HEK293 (cell line): ENCODE data around the gene TMEM11.

Experiments used
- ELK4 ChIP-seq: IDR thresholded peaks from 2 replicates; pipeline ENCODE4 v1.6.1; 2011; ENCODE audit warnings: mild to moderate bottlenecking, low read depth, low read length, borderline replicate concordance
- GFI1B ChIP-seq: fragments of 450-650 bp; formaldehyde crosslinking; IDR thresholded peaks from 2 replicates; pipeline ENCODE4 v1.5.1; 2016; ENCODE audit warnings: missing biosample characterization, missing genetic modification characterization
- KLF16 ChIP-seq: fragments of 450-650 bp; formaldehyde crosslinking; IDR thresholded peaks from 2 replicates; pipeline ENCODE4 v1.5.1; 2017; ENCODE audit warnings: missing biosample characterization, missing genetic modification characterization
- KLF8 ChIP-seq: fragments of 450-650 bp; formaldehyde crosslinking; IDR thresholded peaks from 2 replicates; pipeline ENCODE4 v1.5.1; 2016; ENCODE audit warnings: missing biosample characterization, missing genetic modification characterization
- OSR2 ChIP-seq: fragments of 450-650 bp; formaldehyde crosslinking; IDR thresholded peaks from 2 replicates; pipeline ENCODE4 v1.5.1; 2016; ENCODE audit warnings: missing biosample characterization, missing genetic modification characterization
- SALL2 ChIP-seq: fragments of 450-650 bp; formaldehyde crosslinking; IDR thresholded peaks from 2 replicates; pipeline ENCODE4 v1.5.0; 2017; ENCODE audit warnings: missing biosample characterization, mild to moderate bottlenecking, missing genetic modification characterization, borderline replicate concordance
- SETDB1 ChIP-seq: IDR thresholded peaks from one replicate; pipeline ENCODE4 v1.6.1; 2017; ENCODE audit warnings: mild to moderate bottlenecking, low read length, moderate library complexity, mixed read lengths; ENCODE audit not compliant: insufficient read length
- SP2 ChIP-seq: fragments of 450-650 bp; formaldehyde crosslinking; IDR thresholded peaks from 2 replicates; pipeline ENCODE4 v1.5.1; 2016; ENCODE audit warnings: missing biosample characterization, missing genetic modification characterization
- ZBTB49 ChIP-seq: fragments of 450-650 bp; formaldehyde crosslinking; IDR thresholded peaks from 2 replicates; pipeline ENCODE4 v1.5.1; 2016; ENCODE audit warnings: missing biosample characterization, missing genetic modification characterization, low read depth
- ZEB2 ChIP-seq: fragments of 450-650 bp; formaldehyde crosslinking; IDR thresholded peaks from 2 replicates; pipeline ENCODE4 v1.5.1; 2016; ENCODE audit warnings: missing biosample characterization, missing genetic modification characterization
- ZNF146 ChIP-seq: fragments of 450-650 bp; formaldehyde crosslinking; IDR thresholded peaks from 2 replicates; pipeline ENCODE4 v1.5.1; 2016; ENCODE audit warnings: missing biosample characterization, missing genetic modification characterization
- ZNF223 ChIP-seq: fragments of 450-650 bp; formaldehyde crosslinking; IDR thresholded peaks from 2 replicates; pipeline ENCODE4 v1.5.1; 2016; ENCODE audit warnings: missing biosample characterization, missing genetic modification characterization
- ZNF404 ChIP-seq: fragments of 450-650 bp; formaldehyde crosslinking; IDR thresholded peaks from 2 replicates; pipeline ENCODE4 v1.5.1; 2017; ENCODE audit warnings: missing biosample characterization, missing genetic modification characterization
- ZNF426 ChIP-seq: fragments of 450-650 bp; formaldehyde crosslinking; IDR thresholded peaks from 2 replicates; pipeline ENCODE4 v1.5.1; 2017; ENCODE audit warnings: missing biosample characterization, missing genetic modification characterization, mild to moderate bottlenecking, inconsistent platforms, moderate library complexity
- ZNF548 ChIP-seq: fragments of 450-650 bp; formaldehyde crosslinking; IDR thresholded peaks from 2 replicates; pipeline ENCODE4 v1.5.1; 2016; ENCODE audit warnings: missing biosample characterization, missing genetic modification characterization
- ZNF549 ChIP-seq: fragments of 450-650 bp; IDR thresholded peaks from 2 replicates; pipeline ENCODE4 v1.5.1; 2018; ENCODE audit warnings: missing biosample characterization, missing genetic modification characterization, mild to moderate bottlenecking, inconsistent platforms, moderate library complexity
- ZNF571 ChIP-seq: fragments of 450-650 bp; formaldehyde crosslinking; IDR thresholded peaks from 2 replicates; pipeline ENCODE4 v1.5.0; 2017; ENCODE audit warnings: missing biosample characterization, missing genetic modification characterization
- ZNF639 ChIP-seq: fragments of 450-650 bp; formaldehyde crosslinking; IDR thresholded peaks from 2 replicates; pipeline ENCODE4 v1.5.1; 2016; ENCODE audit warnings: missing biosample characterization, missing genetic modification characterization
- ZNF777 ChIP-seq: fragments of 450-650 bp; formaldehyde crosslinking; IDR thresholded peaks from 2 replicates; pipeline ENCODE4 v1.5.1; 2017; ENCODE audit warnings: missing biosample characterization, missing genetic modification characterization, borderline replicate concordance
- ZNF785 ChIP-seq: fragments of 450-650 bp; formaldehyde crosslinking; IDR thresholded peaks from 2 replicates; pipeline ENCODE4 v1.5.1; 2016; ENCODE audit warnings: missing biosample characterization, missing genetic modification characterization
- ZSCAN18 ChIP-seq: fragments of 450-650 bp; formaldehyde crosslinking; IDR thresholded peaks from 2 replicates; pipeline ENCODE4 v1.5.1; 2016; ENCODE audit warnings: missing biosample characterization, missing genetic modification characterization
- TF ChIP-seq, protein P1 (sequence below): fragments of 450-650 bp; formaldehyde crosslinking; IDR thresholded peaks from 2 replicates; pipeline ENCODE4 v1.5.1; 2016; ENCODE audit warnings: missing biosample characterization, missing genetic modification characterization
- TF ChIP-seq, protein P2 (sequence below): fragments of 450-650 bp; formaldehyde crosslinking; IDR thresholded peaks from 2 replicates; pipeline ENCODE4 v1.5.0; 2017; ENCODE audit warnings: missing biosample characterization, missing genetic modification characterization, borderline replicate concordance
- TF ChIP-seq, protein P3 (sequence below): fragments of 450-650 bp; formaldehyde crosslinking; optimal IDR thresholded peaks from 2 replicates; pipeline ENCODE3; 2016; ENCODE audit warnings: missing biosample characterization, mild to moderate bottlenecking, missing genetic modification characterization
- TF ChIP-seq, protein P4 (sequence below): fragments of 450-650 bp; formaldehyde crosslinking; IDR thresholded peaks from 2 replicates; pipeline ENCODE4 v1.5.1; 2016; ENCODE audit warnings: missing biosample characterization, missing genetic modification characterization

Gene TMEM11

GRCh38 chr17:21214015-21214776 lies at the start of gene TMEM11 (continued):
- TF ChIP-seq, protein P1, sequence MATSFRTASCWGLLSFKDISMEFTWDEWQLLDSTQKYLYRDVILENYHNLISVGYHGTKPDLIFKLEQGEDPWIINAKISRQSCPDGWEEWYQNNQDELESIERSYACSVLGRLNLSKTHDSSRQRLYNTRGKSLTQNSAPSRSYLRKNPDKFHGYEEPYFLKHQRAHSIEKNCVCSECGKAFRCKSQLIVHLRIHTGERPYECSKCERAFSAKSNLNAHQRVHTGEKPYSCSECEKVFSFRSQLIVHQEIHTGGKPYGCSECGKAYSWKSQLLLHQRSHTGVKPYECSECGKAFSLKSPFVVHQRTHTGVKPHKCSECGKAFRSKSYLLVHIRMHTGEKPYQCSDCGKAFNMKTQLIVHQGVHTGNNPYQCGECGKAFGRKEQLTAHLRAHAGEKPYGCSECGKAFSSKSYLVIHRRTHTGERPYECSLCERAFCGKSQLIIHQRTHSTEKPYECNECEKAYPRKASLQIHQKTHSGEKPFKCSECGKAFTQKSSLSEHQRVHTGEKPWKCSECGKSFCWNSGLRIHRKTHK (tag by site-specific recombination) = no peak
- TF ChIP-seq ZBTB49 (no peak), ZNF146 (no peak), KLF8 (tag by site-specific recombination) (peak; percentile 93), ZNF639 (peak; percentile 41; the same call in 1 of the 2 replicates), ZNF571 (tag by site-specific recombination) (no peak), ZNF785 (tag by site-specific recombination) (no peak), SALL2 (tag by site-specific recombination) (no peak), ZSCAN18 (tag by site-specific recombination) (no peak), OSR2 (tag by site-specific recombination) (0 out of 2 replicates have a peak, but pooled peaks have one; percentile 42), ZNF404 (tag by site-specific recombination) (no peak), ZNF777 (tag by site-specific recombination) (no peak), ZNF223 (no peak), ZNF549 (tag by site-specific recombination) (no peak), ELK4 (no peak), SETDB1 (no peak), ZNF426 (tag by site-specific recombination) (no peak), GFI1B (tag by site-specific recombination) (no peak), KLF16 (tag by site-specific recombination) (peak; percentile 88; the same call in 1 of the 2 replicates), ZEB2 (tag by site-specific recombination) (no peak), ZNF548 (tag by site-specific recombination) (no peak), SP2 (tag by site-specific recombination) (peak; percentile 88)
- TF ChIP-seq, protein P2, sequence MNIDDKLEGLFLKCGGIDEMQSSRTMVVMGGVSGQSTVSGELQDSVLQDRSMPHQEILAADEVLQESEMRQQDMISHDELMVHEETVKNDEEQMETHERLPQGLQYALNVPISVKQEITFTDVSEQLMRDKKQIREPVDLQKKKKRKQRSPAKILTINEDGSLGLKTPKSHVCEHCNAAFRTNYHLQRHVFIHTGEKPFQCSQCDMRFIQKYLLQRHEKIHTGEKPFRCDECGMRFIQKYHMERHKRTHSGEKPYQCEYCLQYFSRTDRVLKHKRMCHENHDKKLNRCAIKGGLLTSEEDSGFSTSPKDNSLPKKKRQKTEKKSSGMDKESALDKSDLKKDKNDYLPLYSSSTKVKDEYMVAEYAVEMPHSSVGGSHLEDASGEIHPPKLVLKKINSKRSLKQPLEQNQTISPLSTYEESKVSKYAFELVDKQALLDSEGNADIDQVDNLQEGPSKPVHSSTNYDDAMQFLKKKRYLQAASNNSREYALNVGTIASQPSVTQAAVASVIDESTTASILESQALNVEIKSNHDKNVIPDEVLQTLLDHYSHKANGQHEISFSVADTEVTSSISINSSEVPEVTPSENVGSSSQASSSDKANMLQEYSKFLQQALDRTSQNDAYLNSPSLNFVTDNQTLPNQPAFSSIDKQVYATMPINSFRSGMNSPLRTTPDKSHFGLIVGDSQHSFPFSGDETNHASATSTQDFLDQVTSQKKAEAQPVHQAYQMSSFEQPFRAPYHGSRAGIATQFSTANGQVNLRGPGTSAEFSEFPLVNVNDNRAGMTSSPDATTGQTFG (tag by site-specific recombination) = no peak
- TF ChIP-seq, protein P3, sequence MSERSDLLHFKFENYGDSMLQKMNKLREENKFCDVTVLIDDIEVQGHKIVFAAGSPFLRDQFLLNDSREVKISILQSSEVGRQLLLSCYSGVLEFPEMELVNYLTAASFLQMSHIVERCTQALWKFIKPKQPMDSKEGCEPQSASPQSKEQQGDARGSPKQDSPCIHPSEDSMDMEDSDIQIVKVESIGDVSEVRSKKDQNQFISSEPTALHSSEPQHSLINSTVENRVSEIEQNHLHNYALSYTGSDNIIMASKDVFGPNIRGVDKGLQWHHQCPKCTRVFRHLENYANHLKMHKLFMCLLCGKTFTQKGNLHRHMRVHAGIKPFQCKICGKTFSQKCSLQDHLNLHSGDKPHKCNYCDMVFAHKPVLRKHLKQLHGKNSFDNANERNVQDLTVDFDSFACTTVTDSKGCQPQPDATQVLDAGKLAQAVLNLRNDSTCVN (tag by site-specific recombination) = peak; percentile 88
- TF ChIP-seq, protein P4, sequence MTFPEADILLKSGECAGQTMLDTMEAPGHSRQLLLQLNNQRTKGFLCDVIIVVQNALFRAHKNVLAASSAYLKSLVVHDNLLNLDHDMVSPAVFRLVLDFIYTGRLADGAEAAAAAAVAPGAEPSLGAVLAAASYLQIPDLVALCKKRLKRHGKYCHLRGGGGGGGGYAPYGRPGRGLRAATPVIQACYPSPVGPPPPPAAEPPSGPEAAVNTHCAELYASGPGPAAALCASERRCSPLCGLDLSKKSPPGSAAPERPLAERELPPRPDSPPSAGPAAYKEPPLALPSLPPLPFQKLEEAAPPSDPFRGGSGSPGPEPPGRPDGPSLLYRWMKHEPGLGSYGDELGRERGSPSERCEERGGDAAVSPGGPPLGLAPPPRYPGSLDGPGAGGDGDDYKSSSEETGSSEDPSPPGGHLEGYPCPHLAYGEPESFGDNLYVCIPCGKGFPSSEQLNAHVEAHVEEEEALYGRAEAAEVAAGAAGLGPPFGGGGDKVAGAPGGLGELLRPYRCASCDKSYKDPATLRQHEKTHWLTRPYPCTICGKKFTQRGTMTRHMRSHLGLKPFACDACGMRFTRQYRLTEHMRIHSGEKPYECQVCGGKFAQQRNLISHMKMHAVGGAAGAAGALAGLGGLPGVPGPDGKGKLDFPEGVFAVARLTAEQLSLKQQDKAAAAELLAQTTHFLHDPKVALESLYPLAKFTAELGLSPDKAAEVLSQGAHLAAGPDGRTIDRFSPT (tag by site-specific recombination) = peak; percentile 100
